Measurements from ENCODE around the gene SMYD3. TPM values are rescaled to one million over a fixed set of nuclear protein-coding genes. Genes with fewer than 3 reads are reported as not detected.

Gene SMYD3
- total and polyA plus RNA-seq, 2 of the 13 experiments (the other 11 are each of a cell fraction or from before 2014, with no cell fraction given), result 27.7 to 35.8 TPM

- TF ChIP-seq ZNF407 (CRISPR knock-in tag; IDR thresholded peaks at IDR 0.05; ENCODE audit: not compliant biosample characterization) (no peak), HHEX (CRISPR knock-in tag; IDR thresholded peaks at IDR 0.05) (no peak), ZNF574 (CRISPR knock-in tag; IDR thresholded peaks at IDR 0.05) (no peak), ZNF879 (CRISPR knock-in tag; IDR thresholded peaks at IDR 0.05) (no peak)
Observed at GRCh38 chr1:246169019-246169418, 338.1 kb downstream of the SMYD3 start (continued).
